Vagina (tissue), 2 donors: Measurements from ENCODE around the gene LRRIQ1. TPM values are rescaled to one million over a fixed set of nuclear protein-coding genes. Genes with fewer than 3 reads are reported as not detected.

Experiments
- DNase-seq, 2 donors: peaks; one replicate each; pipeline ENCODE4 v3.0.0-alpha.2; 2017; ENCODE audit errors: extremely low spot score in 2 of 2
- H3K27ac ChIP-seq: fragments of 200-600 bp; sonication (generic); one replicate; pipeline ENCODE4 v1.5.1; 2019
- H3K27me3 ChIP-seq: fragments of 200-600 bp; sonication (generic); one replicate; pipeline ENCODE4 v1.5.1; 2019
- H3K36me3 ChIP-seq, 2 donors: fragments of 200-600 bp; sonication (generic); one replicate each; pipeline ENCODE4 v1.5.1; 2017 to 2019
- H3K4me1 ChIP-seq: fragments of 200-600 bp; sonication (generic); one replicate; pipeline ENCODE4 v1.5.1; 2019
- H3K4me3 ChIP-seq, 2 donors: fragments of 200-600 bp; sonication (generic); 1 replicate in 1 of 2; 2 replicates in 1 of 2; pipeline ENCODE4 v1.5.1; 2016 to 2019
- H3K9me3 ChIP-seq: fragments of 200-600 bp; sonication (generic); one replicate; pipeline ENCODE4 v1.5.1; 2019
- POLR2A ChIP-seq, 2 donors: fragments of 450-650 bp; IDR thresholded peaks; one replicate each; pipeline ENCODE4 v1.6.1; 2017; ENCODE audit warnings: antibody characterized with exemption in 2 of 2, mild to moderate bottlenecking in 2 of 2, moderate library complexity in 2 of 2
- POLR2AphosphoS5 ChIP-seq, 2 donors: sonication (generic); formaldehyde crosslinking; IDR thresholded peaks; one replicate each; pipeline ENCODE4 v1.9.0; 2017; ENCODE audit warnings: antibody characterized with exemption in 2 of 2, mild to moderate bottlenecking in 2 of 2, low read depth in 1 of 2; ENCODE audit not compliant: insufficient read depth in 1 of 2
- intact Hi-C: fragments of 100-400 bp; cut with DNase I; formaldehyde crosslinking; loops from one replicate; pipeline ENCODE4 v1.15.1; 2023
- total RNA-seq: library from RNA; depleted of rRNA; stranded (reverse); fragments of >200 nt; gene quantifications from one replicate; pipeline ENCODE4 v1.2.3, GENCODE V29; 2016
- TF ChIP-seq, protein P1 (sequence below), 3 experiments: fragments of 450-650 bp in 2 of 3; fragments of 200-600 bp in 1 of 3; sonication (generic) in 1 of 3; IDR thresholded peaks; one replicate each; pipeline ENCODE4 v1.5.1; 2017 to 2019; ENCODE audit warnings: antibody characterized with exemption in 3 of 3, mild to moderate bottlenecking in 2 of 3, moderate library complexity in 2 of 3

Gene LRRIQ1
- total RNA-seq, result 0.25 TPM

DNA sequence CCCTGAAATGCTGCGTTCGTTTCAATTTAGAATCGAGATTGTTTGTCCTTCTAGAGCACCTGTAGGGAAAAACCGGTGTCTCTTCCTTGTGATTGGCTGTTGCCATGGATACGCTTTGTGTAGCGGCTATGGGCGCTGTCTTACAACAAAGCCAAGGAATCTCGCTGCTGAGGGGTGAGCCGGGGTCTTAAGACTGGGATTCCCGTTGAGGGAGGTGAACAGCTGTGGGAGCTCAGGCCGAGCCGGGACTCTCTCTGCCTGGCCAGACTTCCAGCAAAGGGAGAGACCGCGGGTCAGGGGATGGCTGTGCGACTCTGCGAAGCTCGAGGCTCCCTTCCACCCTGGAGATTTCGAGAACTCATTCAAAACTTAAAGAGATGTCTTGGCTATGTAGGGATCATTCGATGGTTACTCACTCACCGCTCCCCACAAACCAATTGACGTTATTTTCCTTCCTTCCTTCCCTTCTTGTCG lies at the start of gene LRRIQ1, which contains the start of gene TSPAN19:
TSS of gene LRRIQ1 (plus strand) at position 118 of the 474 bp plus-strand sequence. CDS start 1,826 bp downstream, outside the sequence.
TSS of gene TSPAN19 (minus strand) at position 44 of the 474 bp plus-strand sequence. CDS start 6,331 bp downstream, outside the sequence.
- no peaks in the 10 kb centered on the region for H3K27me3 ChIP-seq
- no peaks in the 10 kb centered on the region for H3K36me3 ChIP-seq
- H3K27ac ChIP-seq, result no peak within 1 kb of the TSS
- DNase-seq, result no peak
- no peaks in the 10 kb centered on the region for H3K9me3 ChIP-seq
- intact Hi-C loops, result no loop called here
- H3K4me1 ChIP-seq, result peaks cover 8% of the 10 kb centered on the region
- peak within 1 kb of the TSS; percentile 30 to 32 for H3K4me3 ChIP-seq
- TF ChIP-seq POLR2AphosphoS5 (IDR thresholded peaks at IDR 0.05; ENCODE audit: insufficient read depth in 1 of 2, low read depth in 1 of 2), result no peak
- TF ChIP-seq POLR2A (IDR thresholded peaks at IDR 0.05), result no peak
- TF ChIP-seq, protein P1, sequence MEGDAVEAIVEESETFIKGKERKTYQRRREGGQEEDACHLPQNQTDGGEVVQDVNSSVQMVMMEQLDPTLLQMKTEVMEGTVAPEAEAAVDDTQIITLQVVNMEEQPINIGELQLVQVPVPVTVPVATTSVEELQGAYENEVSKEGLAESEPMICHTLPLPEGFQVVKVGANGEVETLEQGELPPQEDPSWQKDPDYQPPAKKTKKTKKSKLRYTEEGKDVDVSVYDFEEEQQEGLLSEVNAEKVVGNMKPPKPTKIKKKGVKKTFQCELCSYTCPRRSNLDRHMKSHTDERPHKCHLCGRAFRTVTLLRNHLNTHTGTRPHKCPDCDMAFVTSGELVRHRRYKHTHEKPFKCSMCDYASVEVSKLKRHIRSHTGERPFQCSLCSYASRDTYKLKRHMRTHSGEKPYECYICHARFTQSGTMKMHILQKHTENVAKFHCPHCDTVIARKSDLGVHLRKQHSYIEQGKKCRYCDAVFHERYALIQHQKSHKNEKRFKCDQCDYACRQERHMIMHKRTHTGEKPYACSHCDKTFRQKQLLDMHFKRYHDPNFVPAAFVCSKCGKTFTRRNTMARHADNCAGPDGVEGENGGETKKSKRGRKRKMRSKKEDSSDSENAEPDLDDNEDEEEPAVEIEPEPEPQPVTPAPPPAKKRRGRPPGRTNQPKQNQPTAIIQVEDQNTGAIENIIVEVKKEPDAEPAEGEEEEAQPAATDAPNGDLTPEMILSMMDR (IDR thresholded peaks at IDR 0.05), result no peak

- no peak for DNase-seq
- TF ChIP-seq, protein P1 (IDR thresholded peaks at IDR 0.05), result no peak
- no peak for TF ChIP-seq POLR2A (IDR thresholded peaks at IDR 0.05)
- TF ChIP-seq POLR2AphosphoS5 (IDR thresholded peaks at IDR 0.05; ENCODE audit: insufficient read depth in 1 of 2, low read depth in 1 of 2), result no peak
- H3K4me1 ChIP-seq, result no peaks in the 10 kb centered on the region
- no peak overlapping the region for H3K27ac ChIP-seq
- intact Hi-C loops, result no loop called here
- no peaks in the 10 kb centered on the region for H3K27me3 ChIP-seq
- no peaks in the 10 kb centered on the region for H3K36me3 ChIP-seq
- no peak overlapping the region for H3K4me3 ChIP-seq
- H3K9me3 ChIP-seq, result no peaks in the 10 kb centered on the region
Observed at GRCh38 chr12:84986586-84986985, 49.6 kb upstream of the LRRIQ1 start.

DNA sequence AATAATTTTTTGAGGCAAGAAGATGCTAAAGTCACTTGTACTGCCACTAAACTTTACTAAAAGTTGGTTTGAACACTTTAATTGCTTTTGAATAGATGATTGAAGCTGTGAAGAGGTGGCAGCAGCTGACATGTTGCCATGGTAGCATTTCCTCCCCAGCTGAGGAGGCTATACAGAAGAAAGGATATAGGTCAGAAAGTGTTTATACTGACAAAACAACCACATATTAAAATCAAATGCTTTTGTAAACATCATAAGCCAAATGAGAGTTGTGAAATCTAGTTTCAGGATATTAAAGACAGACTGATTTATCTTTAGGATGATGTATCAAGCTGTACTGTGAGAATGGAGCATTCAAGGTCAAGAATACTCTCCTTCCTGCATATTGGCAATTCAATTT lies 41.7 kb upstream of the LRRIQ1 start:
- Histone ChIP-seq H3K27me3 (no peaks in the 10 kb centered on the region), H3K4me1 (no peaks in the 10 kb centered on the region), H3K27ac (no peak overlapping the region), H3K9me3 (no peaks in the 10 kb centered on the region), H3K4me3 (no peak overlapping the region), H3K36me3 (no peaks in the 10 kb centered on the region)
- TF ChIP-seq, protein P1 (IDR thresholded peaks at IDR 0.05), result no peak
- TF ChIP-seq POLR2A (IDR thresholded peaks at IDR 0.05) (no peak), POLR2AphosphoS5 (IDR thresholded peaks at IDR 0.05; ENCODE audit: insufficient read depth in 1 of 2, low read depth in 1 of 2) (no peak)
- intact Hi-C loops, result no loop called here
- no peak for DNase-seq

- H3K4me3 ChIP-seq, result no peak overlapping the region
- no peak for TF ChIP-seq POLR2A (IDR thresholded peaks at IDR 0.05)
- intact Hi-C loops, result no loop called here
Observed at GRCh38 chr12:84995641-84996040, 40.5 kb upstream of the LRRIQ1 start.

DNA sequence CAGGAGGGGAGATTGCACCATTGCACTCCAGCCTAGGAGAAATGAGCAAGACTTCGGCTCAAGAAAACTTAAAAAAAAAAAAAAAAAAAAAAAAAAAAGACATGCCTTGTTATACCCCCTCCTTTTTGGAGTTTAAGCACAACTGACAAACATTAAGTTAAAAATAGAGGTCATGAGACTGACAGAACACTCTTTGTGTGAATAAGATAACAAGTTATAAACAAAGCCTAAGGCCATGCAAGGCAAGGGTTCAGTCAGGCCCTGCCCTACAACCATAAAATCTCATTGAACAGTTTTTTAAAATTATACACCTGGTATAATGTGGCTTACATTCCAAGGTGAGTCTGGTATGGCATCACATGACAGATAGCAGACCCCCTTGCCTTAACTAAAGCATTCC lies 39.4 kb upstream of the LRRIQ1 start:
- Histone ChIP-seq H3K4me3 (no peak overlapping the region), H3K36me3 (no peaks in the 10 kb centered on the region), H3K9me3 (no peaks in the 10 kb centered on the region), H3K27me3 (no peaks in the 10 kb centered on the region), H3K4me1 (no peaks in the 10 kb centered on the region), H3K27ac (no peak overlapping the region)
- DNase-seq, result no peak
- intact Hi-C loops, result no loop called here
- no peak for TF ChIP-seq POLR2A (IDR thresholded peaks at IDR 0.05)
- TF ChIP-seq POLR2AphosphoS5 (IDR thresholded peaks at IDR 0.05; ENCODE audit: insufficient read depth in 1 of 2, low read depth in 1 of 2), result no peak
- TF ChIP-seq, protein P1 (IDR thresholded peaks at IDR 0.05), result no peak

More at GRCh38 chr12:84995641-84996040, 40.5 kb upstream of the LRRIQ1 start:
- no peaks in the 10 kb centered on the region for H3K27me3 ChIP-seq
- DNase-seq, result no peak
- no peak overlapping the region for H3K27ac ChIP-seq
- H3K9me3 ChIP-seq, result no peaks in the 10 kb centered on the region
- H3K36me3 ChIP-seq, result no peaks in the 10 kb centered on the region
- H3K4me1 ChIP-seq, result no peaks in the 10 kb centered on the region
